ENCODE measurements around the gene TNXB.
"Not testable (repeated sequence)": the region's sequence is repeated elsewhere in the genome, so short reads cannot be mapped to it uniquely, and the experiment has no call there.

TNXB gene

DNA sequence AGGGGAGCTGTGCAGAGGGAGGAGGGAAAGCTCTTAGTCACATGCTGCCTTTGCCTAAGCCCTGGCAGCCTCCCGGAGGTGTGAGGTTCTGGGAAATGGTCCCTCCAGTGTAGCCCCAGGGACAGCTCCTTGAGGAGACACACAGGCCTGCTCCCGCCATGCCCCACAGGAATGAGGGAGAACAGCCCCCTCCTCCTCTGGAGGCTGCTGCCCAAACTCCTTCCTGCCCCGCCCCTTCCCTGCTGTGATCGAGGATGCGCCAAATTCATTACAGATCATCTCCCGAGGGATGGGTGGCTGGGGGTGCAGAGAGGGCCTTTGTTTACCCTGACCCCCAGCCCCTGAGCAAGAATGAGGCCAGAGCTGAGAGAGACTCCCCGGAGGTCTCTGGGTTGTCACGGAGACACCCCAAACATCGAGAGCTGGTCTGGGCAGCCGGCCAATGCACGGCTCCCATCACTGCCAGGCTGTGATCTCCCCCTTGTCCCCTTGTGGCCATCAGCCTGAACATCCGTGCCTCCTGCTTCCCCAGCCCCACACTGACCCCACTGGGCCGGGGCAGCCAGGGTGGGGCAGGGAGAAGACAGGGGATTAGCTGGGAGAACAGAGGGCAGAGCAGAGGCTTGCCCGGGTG is 62.6 kb downstream of the TNXB start:
- DNase-seq (ENCODE audit: extremely low read depth, insufficient read length) = no peak
- TF ChIP-seq, protein P1, sequence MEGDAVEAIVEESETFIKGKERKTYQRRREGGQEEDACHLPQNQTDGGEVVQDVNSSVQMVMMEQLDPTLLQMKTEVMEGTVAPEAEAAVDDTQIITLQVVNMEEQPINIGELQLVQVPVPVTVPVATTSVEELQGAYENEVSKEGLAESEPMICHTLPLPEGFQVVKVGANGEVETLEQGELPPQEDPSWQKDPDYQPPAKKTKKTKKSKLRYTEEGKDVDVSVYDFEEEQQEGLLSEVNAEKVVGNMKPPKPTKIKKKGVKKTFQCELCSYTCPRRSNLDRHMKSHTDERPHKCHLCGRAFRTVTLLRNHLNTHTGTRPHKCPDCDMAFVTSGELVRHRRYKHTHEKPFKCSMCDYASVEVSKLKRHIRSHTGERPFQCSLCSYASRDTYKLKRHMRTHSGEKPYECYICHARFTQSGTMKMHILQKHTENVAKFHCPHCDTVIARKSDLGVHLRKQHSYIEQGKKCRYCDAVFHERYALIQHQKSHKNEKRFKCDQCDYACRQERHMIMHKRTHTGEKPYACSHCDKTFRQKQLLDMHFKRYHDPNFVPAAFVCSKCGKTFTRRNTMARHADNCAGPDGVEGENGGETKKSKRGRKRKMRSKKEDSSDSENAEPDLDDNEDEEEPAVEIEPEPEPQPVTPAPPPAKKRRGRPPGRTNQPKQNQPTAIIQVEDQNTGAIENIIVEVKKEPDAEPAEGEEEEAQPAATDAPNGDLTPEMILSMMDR (IDR thresholded peaks at IDR 0.05; ENCODE audit: insufficient read depth, low read length, poor library complexity, severe bottlenecking) = no peak
- Histone ChIP-seq H3K36me3 (ENCODE audit: control insufficient read depth, insufficient read depth, low read length) (no peaks in the 10 kb centered on the region), H3K4me3 (replicated peaks; ENCODE audit: low read depth, low read length) (no peak overlapping the region), H3K27me3 (replicated peaks; ENCODE audit: control insufficient read depth, insufficient read depth, low read length) (no peaks in the 10 kb centered on the region; the same call in 1 of the 2 replicates)

DNA sequence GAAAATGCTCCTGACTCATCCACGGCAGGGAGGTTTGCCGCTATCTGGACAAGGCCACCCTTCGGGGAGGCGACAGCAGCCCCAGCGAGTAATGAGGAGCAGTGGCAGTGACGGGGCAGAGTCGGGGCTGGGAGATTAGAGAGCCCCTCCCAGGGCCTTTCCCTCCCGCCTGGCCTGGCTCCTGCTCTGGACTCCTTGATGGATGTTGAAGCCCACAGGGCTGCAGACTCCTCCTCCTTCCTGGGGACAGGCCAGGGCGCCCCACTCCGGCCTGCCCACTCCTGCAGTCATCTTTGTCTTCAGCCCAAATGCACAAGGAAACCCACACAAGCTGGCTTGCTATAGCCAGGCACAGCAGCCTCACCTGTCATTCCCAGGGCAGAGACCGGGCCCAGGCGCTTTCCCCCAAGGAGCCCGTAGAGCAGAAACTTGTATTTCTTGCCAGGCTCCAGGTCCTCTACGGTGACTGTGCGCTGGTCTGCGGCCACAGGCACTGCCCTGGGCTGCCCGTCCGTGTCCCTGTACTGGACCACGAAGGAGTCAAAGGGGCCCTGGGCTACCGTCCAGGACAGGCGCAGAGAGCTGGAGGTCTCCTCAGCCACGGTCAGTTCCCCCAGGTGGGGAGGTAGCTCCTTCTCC is 63.2 kb downstream of the TNXB start:
- H3K27me3 ChIP-seq (replicated peaks; ENCODE audit: control insufficient read depth, insufficient read depth, low read length) = no peaks in the 10 kb centered on the region; the same call in 1 of the 2 replicates
- H3K4me3 ChIP-seq (replicated peaks; ENCODE audit: low read depth, low read length) = no peak overlapping the region
- H3K36me3 ChIP-seq (ENCODE audit: control insufficient read depth, insufficient read depth, low read length) = no peaks in the 10 kb centered on the region
- TF ChIP-seq, protein P1 (IDR thresholded peaks at IDR 0.05; ENCODE audit: insufficient read depth, low read length, poor library complexity, severe bottlenecking) = no peak
- DNase-seq (ENCODE audit: extremely low read depth, insufficient read length) = no peak

DNA sequence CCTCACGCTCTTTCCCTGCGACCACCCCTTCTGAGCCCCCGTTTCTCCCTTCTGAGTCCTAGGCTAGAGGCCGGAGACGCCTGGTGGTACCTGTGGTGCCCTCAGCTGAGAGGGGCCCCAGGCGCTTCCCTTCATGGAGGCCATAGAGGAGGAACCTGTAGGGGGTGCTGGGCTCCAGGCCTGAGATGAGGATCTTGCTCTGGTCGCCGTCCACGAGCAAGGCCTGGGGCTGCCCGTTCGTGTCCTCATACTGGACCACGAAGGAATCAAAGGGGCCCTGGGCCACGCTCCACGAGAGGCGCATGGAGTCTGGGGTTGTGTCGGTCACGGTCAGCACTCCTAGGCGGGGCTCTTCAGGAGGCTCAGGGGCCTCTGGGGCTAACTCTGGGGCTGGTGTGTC is 64.2 kb downstream of the TNXB start:
- not testable (repeated sequence) for DNase-seq (ENCODE audit: extremely low read depth, insufficient read length); H3K36me3 ChIP-seq (ENCODE audit: control insufficient read depth, insufficient read depth, low read length); H3K27me3 ChIP-seq (replicated peaks; ENCODE audit: control insufficient read depth, insufficient read depth, low read length); H3K4me3 ChIP-seq (replicated peaks; ENCODE audit: low read depth, low read length)

DNA sequence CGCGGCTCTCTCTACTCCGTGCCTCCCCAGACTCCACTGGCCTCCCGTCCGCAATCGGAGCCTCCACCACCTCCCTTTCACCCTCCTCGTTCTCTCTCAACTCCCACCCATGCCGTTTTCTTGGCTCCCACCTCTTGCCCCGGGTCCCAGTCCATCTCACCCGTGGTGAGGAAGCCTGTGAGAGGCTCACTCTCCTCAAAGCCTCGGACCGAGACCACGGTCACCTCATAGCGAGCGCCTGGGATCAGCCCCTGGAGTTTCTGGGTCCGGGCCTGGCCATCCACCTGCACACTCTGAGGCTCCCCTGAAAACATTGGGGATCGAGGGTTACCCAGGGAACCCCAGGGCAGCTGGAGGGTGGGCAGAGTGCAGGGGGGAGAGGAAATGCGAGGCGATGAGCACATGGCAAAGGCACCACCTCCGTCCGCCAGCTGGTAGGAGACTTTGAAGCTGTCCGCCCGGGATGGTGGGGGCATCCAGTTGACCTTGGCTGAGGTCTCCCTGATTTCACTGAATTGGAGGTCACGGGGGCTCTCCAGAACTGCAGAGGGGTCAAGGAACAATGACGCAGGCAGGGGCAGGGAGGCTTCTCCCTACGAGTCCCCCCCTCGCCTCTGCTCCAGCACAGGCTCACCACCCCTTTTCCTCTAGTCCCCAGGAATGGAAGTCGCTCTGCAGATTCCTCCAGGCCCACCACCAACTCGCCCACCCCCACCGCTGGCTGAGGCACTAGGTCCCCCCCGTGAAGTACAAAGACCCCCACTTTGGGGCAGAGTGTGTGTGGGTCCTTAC is 65.4 kb downstream of the TNXB start:
- not testable (repeated sequence) for H3K4me3 ChIP-seq (replicated peaks; ENCODE audit: low read depth, low read length); H3K36me3 ChIP-seq (ENCODE audit: control insufficient read depth, insufficient read depth, low read length); H3K27me3 ChIP-seq (replicated peaks; ENCODE audit: control insufficient read depth, insufficient read depth, low read length); DNase-seq (ENCODE audit: extremely low read depth, insufficient read length)

DNA sequence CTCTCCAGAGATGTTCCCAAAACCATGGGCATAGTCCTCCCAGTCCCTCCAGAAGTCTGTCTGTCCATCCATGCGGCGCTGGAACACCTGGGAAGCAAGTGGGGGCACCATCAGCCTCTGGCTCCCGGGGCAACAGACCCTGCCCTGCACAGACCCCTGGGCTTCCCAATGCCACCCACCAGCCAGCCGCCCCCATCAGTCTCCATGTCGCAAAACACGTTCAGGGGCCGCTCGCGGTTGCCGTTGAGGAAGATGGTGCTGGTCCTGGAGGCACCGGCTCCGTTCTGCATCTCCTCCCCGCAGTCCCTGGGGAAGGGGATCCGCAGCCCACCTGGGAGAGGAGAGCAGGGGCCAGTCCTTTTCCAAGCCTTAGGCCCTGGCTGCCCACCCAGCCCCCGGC is 66.9 kb downstream of the TNXB start:
- H3K36me3 ChIP-seq (ENCODE audit: control insufficient read depth, insufficient read depth, low read length); H3K4me3 ChIP-seq (replicated peaks; ENCODE audit: low read depth, low read length); DNase-seq (ENCODE audit: extremely low read depth, insufficient read length); H3K27me3 ChIP-seq (replicated peaks; ENCODE audit: control insufficient read depth, insufficient read depth, low read length): not testable (repeated sequence)

- not testable (repeated sequence) for H3K36me3 ChIP-seq (ENCODE audit: control insufficient read depth, insufficient read depth, low read length); H3K4me3 ChIP-seq (replicated peaks; ENCODE audit: low read depth, low read length); H3K27me3 ChIP-seq (replicated peaks; ENCODE audit: control insufficient read depth, insufficient read depth, low read length); DNase-seq (ENCODE audit: extremely low read depth, insufficient read length)
Measured at GRCh38 chr6:32041385-32041784, 67.8 kb downstream of the TNXB start.

DNA sequence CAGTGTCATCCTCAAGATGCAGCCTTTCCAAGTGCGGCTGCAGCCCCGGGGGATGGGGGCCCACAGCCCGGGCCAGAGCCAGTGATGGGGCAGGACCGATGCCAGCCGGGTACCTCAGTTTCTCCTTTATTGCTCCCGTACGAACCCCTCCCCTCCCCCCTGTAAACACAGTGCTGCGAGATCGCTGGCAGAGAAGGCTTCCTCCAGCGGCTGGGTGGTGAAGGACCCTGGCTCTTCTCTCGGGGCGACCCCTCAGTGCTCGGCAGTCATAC is 68.2 kb downstream of the TNXB start:
- not testable (repeated sequence) for H3K36me3 ChIP-seq (ENCODE audit: control insufficient read depth, insufficient read depth, low read length); DNase-seq (ENCODE audit: extremely low read depth, insufficient read length); H3K27me3 ChIP-seq (replicated peaks; ENCODE audit: control insufficient read depth, insufficient read depth, low read length); H3K4me3 ChIP-seq (replicated peaks; ENCODE audit: low read depth, low read length)

DNA sequence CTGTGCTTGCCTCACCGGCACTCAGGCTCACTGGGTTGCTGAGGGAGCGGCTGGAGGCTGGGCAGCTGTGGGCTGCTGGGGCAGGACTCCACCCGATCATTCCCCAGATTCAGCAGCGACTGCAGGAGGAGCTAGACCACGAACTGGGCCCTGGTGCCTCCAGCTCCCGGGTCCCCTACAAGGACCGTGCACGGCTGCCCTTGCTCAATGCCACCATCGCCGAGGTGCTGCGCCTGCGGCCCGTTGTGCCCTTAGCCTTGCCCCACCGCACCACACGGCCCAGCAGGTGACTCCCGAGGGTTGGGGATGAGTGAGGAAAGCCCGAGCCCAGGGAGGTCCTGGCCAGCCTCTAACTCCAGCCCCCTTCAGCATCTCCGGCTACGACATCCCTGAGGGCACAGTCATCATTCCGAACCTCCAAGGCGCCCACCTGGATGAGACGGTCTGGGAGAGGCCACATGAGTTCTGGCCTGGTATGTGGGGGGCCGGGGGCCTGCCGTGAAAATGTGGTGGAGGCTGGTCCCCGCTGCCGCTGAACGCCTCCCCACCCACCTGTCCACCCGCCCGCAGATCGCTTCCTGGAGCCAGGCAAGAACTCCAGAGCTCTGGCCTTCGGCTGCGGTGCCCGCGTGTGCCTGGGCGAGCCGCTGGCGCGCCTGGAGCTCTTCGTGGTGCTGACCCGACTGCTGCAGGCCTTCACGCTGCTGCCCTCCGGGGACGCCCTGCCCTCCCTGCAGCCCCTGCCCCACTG is 68.7 kb downstream of the TNXB start:
- H3K36me3 ChIP-seq (ENCODE audit: control insufficient read depth, insufficient read depth, low read length); H3K4me3 ChIP-seq (replicated peaks; ENCODE audit: low read depth, low read length); H3K27me3 ChIP-seq (replicated peaks; ENCODE audit: control insufficient read depth, insufficient read depth, low read length); DNase-seq (ENCODE audit: extremely low read depth, insufficient read length): not testable (repeated sequence)

- H3K36me3 ChIP-seq (ENCODE audit: control insufficient read depth, insufficient read depth, low read length); H3K27me3 ChIP-seq (replicated peaks; ENCODE audit: control insufficient read depth, insufficient read depth, low read length); H3K4me3 ChIP-seq (replicated peaks; ENCODE audit: low read depth, low read length); DNase-seq (ENCODE audit: extremely low read depth, insufficient read length): not testable (repeated sequence)
Measured at GRCh38 chr6:32039321-32040274, 69.5 kb downstream of the TNXB start.

- H3K36me3 ChIP-seq (ENCODE audit: control insufficient read depth, insufficient read depth, low read length); DNase-seq (ENCODE audit: extremely low read depth, insufficient read length); H3K27me3 ChIP-seq (replicated peaks; ENCODE audit: control insufficient read depth, insufficient read depth, low read length); H3K4me3 ChIP-seq (replicated peaks; ENCODE audit: low read depth, low read length): not testable (repeated sequence)
Measured at GRCh38 chr6:32038878-32039277, 70.3 kb downstream of the TNXB start.
